WTC11 (cell line): ENCODE measurements around the gene SLC25A25. TPM values are rescaled to one million over a fixed set of nuclear protein-coding genes. Genes with fewer than 3 reads are reported as not detected.

Experiments
- ATAC-seq: fragments of 200-7000 bp; cut with Tn5 transposase; 2 replicates; pipeline ENCODE4 v1.10.0; 2021; ENCODE audit warnings: mild to moderate bottlenecking, moderate library complexity
- CTCF ChIA-PET: fragments of 300-600 bp; sonication (Branson Sonifier 250); formaldehyde crosslinking; loops from one replicate; lab custom pipeline; 2021; ENCODE audit warnings: antibody characterized with exemption; lab: Charles Lee
- POLR2A ChIA-PET: fragments of 350-600 bp; sonication (Branson Sonifier 250); formaldehyde crosslinking; loops from one replicate; lab custom pipeline; 2021; ENCODE audit warnings: antibody characterized with exemption; lab: Charles Lee
- DNase-seq: peaks from one replicate; pipeline ENCODE4 v3.0.0; 2021; ENCODE audit warnings: low spot score
- H3K27ac Mint-ChIP-seq: 2 replicates; pipeline ENCODE4 v1.8.0; 2021; ENCODE audit warnings: mixed read lengths
- H3K27me3 Mint-ChIP-seq: 2 replicates; pipeline ENCODE4 v1.8.0; 2021; ENCODE audit warnings: low read depth, mild to moderate bottlenecking, moderate library complexity, mixed read lengths
- H3K36me3 Mint-ChIP-seq: 2 replicates; pipeline ENCODE4 v1.8.0; 2021; ENCODE audit warnings: mixed read lengths
- H3K4me1 Mint-ChIP-seq: 2 replicates; pipeline ENCODE4 v1.8.0; 2022; ENCODE audit warnings: mixed read lengths
- H3K4me3 Mint-ChIP-seq: 2 replicates; pipeline ENCODE4 v1.8.0; 2021; ENCODE audit warnings: mild to moderate bottlenecking, moderate library complexity, mixed read lengths
- H3K9me3 Mint-ChIP-seq: 2 replicates; pipeline ENCODE4 v1.8.0; 2021; ENCODE audit warnings: mixed read lengths
- CBFB ChIP-seq: sonication (generic); formaldehyde crosslinking; IDR thresholded peaks from 2 replicates; pipeline ENCODE4 v1.8.1; 2022; ENCODE audit warnings: mild to moderate bottlenecking, low read depth, missing genetic modification reagents
- CDX4 ChIP-seq: fragments of 250-450 bp; sonication (Bioruptor Pico); IDR thresholded peaks from 2 replicates; pipeline ENCODE4 v1.9.0; 2021; ENCODE audit warnings: moderate library complexity, mild to moderate bottlenecking, inconsistent platforms, borderline replicate concordance
- CTCF ChIP-seq: fragments of 200-600 bp; IDR thresholded peaks from 2 replicates; pipeline ENCODE4 v1.8.0; 2022; ENCODE audit warnings: antibody characterized with exemption
- E2F1 ChIP-seq: sonication (generic); formaldehyde crosslinking; IDR thresholded peaks from 2 replicates; pipeline ENCODE4 v1.8.0; 2022; ENCODE audit warnings: mild to moderate bottlenecking, missing genetic modification reagents
- E2F5 ChIP-seq: sonication (generic); formaldehyde crosslinking; IDR thresholded peaks from 2 replicates; pipeline ENCODE4 v1.8.1; 2022; ENCODE audit warnings: mild to moderate bottlenecking, moderate library complexity, missing genetic modification reagents
- EMX1 ChIP-seq: fragments of 250-450 bp; sonication (Bioruptor Pico); IDR thresholded peaks from 2 replicates; pipeline ENCODE4 v1.8.0; 2021; ENCODE audit warnings: mild to moderate bottlenecking
- ERG ChIP-seq: fragments of 250-450 bp; sonication (Bioruptor Pico); IDR thresholded peaks from 2 replicates; pipeline ENCODE4 v1.8.0; 2021; ENCODE audit warnings: mild to moderate bottlenecking
- ESRRA ChIP-seq: sonication (generic); formaldehyde crosslinking; IDR thresholded peaks from 2 replicates; pipeline ENCODE4 v1.8.1; 2022; ENCODE audit warnings: mild to moderate bottlenecking, missing genetic modification reagents, borderline replicate concordance
- FOXJ3 ChIP-seq: sonication (generic); formaldehyde crosslinking; IDR thresholded peaks from 2 replicates; pipeline ENCODE4 v1.9.0; 2021; ENCODE audit warnings: missing genetic modification reagents, mild to moderate bottlenecking, borderline replicate concordance
- HMGA2 ChIP-seq: fragments of 250-450 bp; sonication (Bioruptor Pico); IDR thresholded peaks from 2 replicates; pipeline ENCODE4 v1.4.0; 2021; ENCODE audit warnings: mild to moderate bottlenecking, moderate library complexity
- JUN ChIP-seq: sonication (generic); formaldehyde crosslinking; IDR thresholded peaks from 2 replicates; pipeline ENCODE4 v1.8.0; 2023; ENCODE audit warnings: mild to moderate bottlenecking, missing genetic modification reagents
- NFATC4 ChIP-seq: fragments of 250-450 bp; sonication (Bioruptor Pico); IDR thresholded peaks from 2 replicates; pipeline ENCODE4 v1.9.0; 2021; ENCODE audit warnings: mild to moderate bottlenecking
- NFE2L1 ChIP-seq: sonication (generic); formaldehyde crosslinking; IDR thresholded peaks from 2 replicates; pipeline ENCODE4 v1.8.1; 2023; ENCODE audit warnings: missing genetic modification reagents
- NR1H2 ChIP-seq: sonication (generic); formaldehyde crosslinking; IDR thresholded peaks from 2 replicates; pipeline ENCODE4 v1.9.0; 2021; ENCODE audit warnings: mild to moderate bottlenecking, moderate library complexity, missing genetic modification reagents
- OVOL2 ChIP-seq: fragments of 250-450 bp; sonication (Bioruptor Pico); IDR thresholded peaks from 2 replicates; pipeline ENCODE4 v1.9.0; 2021; ENCODE audit warnings: mild to moderate bottlenecking, borderline replicate concordance
- PRRX2 ChIP-seq: fragments of 250-450 bp; sonication (Bioruptor Pico); IDR thresholded peaks from 2 replicates; pipeline ENCODE4 v1.8.0; 2021; ENCODE audit warnings: mild to moderate bottlenecking
- RELA ChIP-seq: sonication (generic); formaldehyde crosslinking; IDR thresholded peaks from 2 replicates; pipeline ENCODE4 v1.8.1; 2022; ENCODE audit warnings: missing genetic modification reagents, mild to moderate bottlenecking, borderline replicate concordance
- TP53 ChIP-seq: sonication (generic); formaldehyde crosslinking; IDR thresholded peaks from 2 replicates; pipeline ENCODE4 v1.8.1; 2023; ENCODE audit warnings: mild to moderate bottlenecking, missing genetic modification reagents
- ZBTB21 ChIP-seq: sonication (generic); formaldehyde crosslinking; IDR thresholded peaks from 2 replicates; pipeline ENCODE4 v1.8.1; 2023; ENCODE audit warnings: mild to moderate bottlenecking, missing genetic modification reagents, borderline replicate concordance
- ZMAT4 ChIP-seq: fragments of 250-450 bp; sonication (Bioruptor Pico); IDR thresholded peaks from 2 replicates; pipeline ENCODE4 v1.9.0; 2021; ENCODE audit warnings: mild to moderate bottlenecking
- ZNF121 ChIP-seq: sonication (generic); formaldehyde crosslinking; IDR thresholded peaks from 2 replicates; pipeline ENCODE4 v1.8.0; 2023; ENCODE audit warnings: missing genetic modification reagents
- ZNF232 ChIP-seq: sonication (generic); formaldehyde crosslinking; IDR thresholded peaks from 2 replicates; pipeline ENCODE4 v1.8.0; 2022; ENCODE audit warnings: mild to moderate bottlenecking, missing genetic modification reagents
- ZNF317 ChIP-seq: sonication (generic); formaldehyde crosslinking; IDR thresholded peaks from 2 replicates; pipeline ENCODE4 v1.8.1; 2023; ENCODE audit warnings: low read depth, mild to moderate bottlenecking, moderate library complexity, missing genetic modification reagents, borderline replicate concordance
- ZNF425 ChIP-seq: fragments of 250-450 bp; sonication (Bioruptor Pico); conservative IDR thresholded peaks from 2 replicates; pipeline ENCODE4 v1.9.0; 2021; ENCODE audit warnings: mild to moderate bottlenecking
- total RNA-seq: library from RNA; stranded (reverse); gene quantifications from 3 replicates; pipeline ENCODE4 v1.2.3, GENCODE V29; 2021

SLC25A25 gene
- total RNA-seq, 1 experiment from 2014 or later = 17.4 TPM

GRCh38 chr9:128120061-128120740, 52.2 kb downstream of the SLC25A25 start:
- H3K27me3 Mint-ChIP-seq = no peaks in the 10 kb centered on the region
- H3K4me3 Mint-ChIP-seq = no peak overlapping the region
- POLR2A ChIA-PET = interaction anchor here (0.5 kb wide), 1 partner anchor 21 kb away, joined by 4 read pairs; no protein-coding TSS in a partner anchor
- H3K4me1 Mint-ChIP-seq = peaks cover 12% of the 10 kb centered on the region
- H3K9me3 Mint-ChIP-seq = no peaks in the 10 kb centered on the region
- CTCF ChIA-PET = interaction anchor here (0.6 to 1.4 kb wide), 2 partner anchors 36 to 53 kb away, joined by 3 read pairs; partner anchors contain the start of genes NAIF1 and SLC25A25
- no peak for DNase-seq
- no peak for TF ChIP-seq CBFB (CRISPR knock-in tag)
- no peak for TF ChIP-seq ZNF121 (CRISPR knock-in tag)
- TF ChIP-seq HMGA2 (CRISPR knock-in tag) = no peak
- no peak for TF ChIP-seq E2F1 (CRISPR knock-in tag)
- no peak for TF ChIP-seq ERG
- no peak for TF ChIP-seq NR1H2 (CRISPR knock-in tag)
- no peak for TF ChIP-seq ZNF425 (CRISPR knock-in tag)
- no peak for TF ChIP-seq PRRX2
- no peak for TF ChIP-seq ZMAT4 (CRISPR knock-in tag)
- no peak for TF ChIP-seq OVOL2 (CRISPR knock-in tag)
- TF ChIP-seq FOXJ3 (CRISPR knock-in tag) = no peak
- no peak for TF ChIP-seq JUN (CRISPR knock-in tag)
- TF ChIP-seq RELA (CRISPR knock-in tag) = no peak
- TF ChIP-seq TP53 (CRISPR knock-in tag) = no peak
- no peak for TF ChIP-seq ZNF232 (CRISPR knock-in tag)
- TF ChIP-seq ZBTB21 (CRISPR knock-in tag) = no peak
- TF ChIP-seq NFE2L1 (CRISPR knock-in tag) = no peak
- no peak for ATAC-seq
- H3K36me3 Mint-ChIP-seq = peaks cover 19% of the 10 kb centered on the region
- no peak overlapping the region for H3K27ac Mint-ChIP-seq

- ATAC-seq (no peak), DNase-seq (no peak)
- H3K27ac Mint-ChIP-seq = no peak overlapping the region
- peaks cover 17% of the 10 kb centered on the region for H3K4me1 Mint-ChIP-seq
- H3K4me3 Mint-ChIP-seq = no peak overlapping the region
- no peaks in the 10 kb centered on the region for H3K9me3 Mint-ChIP-seq
- ChIA-PET POLR2A (interaction anchor here (0.5 kb wide), 1 partner anchor 20 kb away, joined by 4 read pairs; no protein-coding TSS in a partner anchor), CTCF (interaction anchor here (0.6 to 1.4 kb wide), 2 partner anchors 37 to 53 kb away, joined by 3 read pairs; partner anchors contain the start of genes NAIF1 and SLC25A25)
- H3K36me3 Mint-ChIP-seq = peaks cover 19% of the 10 kb centered on the region
- TF ChIP-seq FOXJ3 (CRISPR knock-in tag) = no peak
- TF ChIP-seq NFATC4 (CRISPR knock-in tag) = no peak
- no peak for TF ChIP-seq ZNF317 (CRISPR knock-in tag)
- no peak for TF ChIP-seq CTCF
- TF ChIP-seq E2F5 = no peak
- TF ChIP-seq ESRRA (CRISPR knock-in tag) = no peak
- TF ChIP-seq CDX4 (CRISPR knock-in tag) = no peak
- TF ChIP-seq EMX1 (CRISPR knock-in tag) = no peak
- no peak for TF ChIP-seq NFE2L1 (CRISPR knock-in tag)
- no peaks in the 10 kb centered on the region for H3K27me3 Mint-ChIP-seq
Measured at GRCh38 chr9:128120741-128121465, 52.9 kb downstream of the SLC25A25 start.
